ENCODE measurements around the gene FOXI1.
"Not testable (repeated sequence)": the region's sequence is repeated elsewhere in the genome, so short reads cannot be mapped to it uniquely, and the experiment has no call there.

FOXI1 gene

GRCh38 chr5:170139786-170140335 is 34.2 kb downstream of the FOXI1 start:
- Histone ChIP-seq H3K36me3 (ENCODE audit: control insufficient read depth in 2 of 2, insufficient read depth in 1 of 2, low read length in 2 of 2) (no peaks in the 10 kb centered on the region), H3K9me3 (ENCODE audit: control insufficient read depth, insufficient read depth, low read depth, low read length) (no peaks in the 10 kb centered on the region), H3K4me1 (ENCODE audit: control insufficient read depth, insufficient read depth, low read length) (no peaks in the 10 kb centered on the region), H3K4me3 (ENCODE audit: low read depth, low read length) (no peak overlapping the region), H3K27ac (ENCODE audit: extremely low read depth, low read depth, low read length) (no peak overlapping the region)
- ChIA-PET POLR2A (no interaction called here), CTCF (no interaction called here)
- TF ChIP-seq TRIM28 (IDR thresholded peaks at IDR 0.05; ENCODE audit: borderline replicate concordance, low read length) (no peak), KLF1 (tag by site-specific recombination; IDR thresholded peaks at IDR 0.05) (no peak), MZF1 (tag by site-specific recombination; IDR thresholded peaks at IDR 0.05; ENCODE audit: borderline replicate concordance) (no peak), ZIC2 (tag by site-specific recombination; IDR thresholded peaks at IDR 0.05) (no peak), SCRT1 (tag by site-specific recombination; IDR thresholded peaks at IDR 0.05; ENCODE audit: borderline replicate concordance) (no peak), ZNF776 (tag by site-specific recombination; IDR thresholded peaks at IDR 0.05; ENCODE audit: borderline replicate concordance) (no peak)

- H3K4me1 ChIP-seq (ENCODE audit: control insufficient read depth, insufficient read depth, low read length); H3K36me3 ChIP-seq (ENCODE audit: control insufficient read depth in 2 of 2, insufficient read depth in 1 of 2, low read length in 2 of 2); H3K4me3 ChIP-seq (ENCODE audit: low read depth, low read length); CTCF ChIA-PET; H3K27ac ChIP-seq (ENCODE audit: extremely low read depth, low read depth, low read length); POLR2A ChIA-PET; H3K9me3 ChIP-seq (ENCODE audit: control insufficient read depth, insufficient read depth, low read depth, low read length): not testable (repeated sequence)
Measured at GRCh38 chr5:170141196-170141595, 35.5 kb downstream of the FOXI1 start.

- ChIA-PET POLR2A (no interaction called here), CTCF (no interaction called here)
Measured at GRCh38 chr5:170141636-170142035, 35.9 kb downstream of the FOXI1 start.

GRCh38 chr5:170142196-170142595 is 36.5 kb downstream of the FOXI1 start:
- TF ChIP-seq ZSCAN30 (tag by site-specific recombination; IDR thresholded peaks at IDR 0.05) (no peak), KLF10 (tag by site-specific recombination; IDR thresholded peaks at IDR 0.05) (no peak), ZNF324 (tag by site-specific recombination; IDR thresholded peaks at IDR 0.05) (no peak), ZNF624 (tag by site-specific recombination; IDR thresholded peaks at IDR 0.05) (no peak), ZNF513 (tag by site-specific recombination; IDR thresholded peaks at IDR 0.05) (no peak), ZSCAN4 (tag by site-specific recombination; IDR thresholded peaks at IDR 0.05) (no peak), ZNF341 (tag by site-specific recombination; IDR thresholded peaks at IDR 0.05; ENCODE audit: low read depth) (no peak), PRDM2 (tag by site-specific recombination; IDR thresholded peaks at IDR 0.05; ENCODE audit: borderline replicate concordance) (no peak), ZNF677 (tag by site-specific recombination; IDR thresholded peaks at IDR 0.05) (no peak), OVOL3 (tag by site-specific recombination; IDR thresholded peaks at IDR 0.05) (no peak)
- no peak overlapping the region for H3K27ac ChIP-seq (ENCODE audit: extremely low read depth, low read depth, low read length)
- no peaks in the 10 kb centered on the region for H3K9me3 ChIP-seq (ENCODE audit: control insufficient read depth, insufficient read depth, low read depth, low read length)
- H3K36me3 ChIP-seq (ENCODE audit: control insufficient read depth in 2 of 2, insufficient read depth in 1 of 2, low read length in 2 of 2): no peaks in the 10 kb centered on the region
- no peaks in the 10 kb centered on the region for H3K4me1 ChIP-seq (ENCODE audit: control insufficient read depth, insufficient read depth, low read length)
- no peak overlapping the region for H3K4me3 ChIP-seq (ENCODE audit: low read depth, low read length)
- ChIA-PET CTCF (interaction anchor here (0.8 kb wide), 1 partner anchor 43 kb away, joined by 4 read pairs; no protein-coding TSS in a partner anchor), POLR2A (no interaction called here)

More at GRCh38 chr5:170141636-170142035, 35.9 kb downstream of the FOXI1 start:
- H3K4me1 ChIP-seq (ENCODE audit: control insufficient read depth, insufficient read depth, low read length): no peaks in the 10 kb centered on the region
- TF ChIP-seq ZNF837 (tag by site-specific recombination; IDR thresholded peaks at IDR 0.05) (no peak), ZNF324 (tag by site-specific recombination; IDR thresholded peaks at IDR 0.05) (no peak), OSR2 (tag by site-specific recombination; IDR thresholded peaks at IDR 0.05) (no peak)
- no peak overlapping the region for H3K27ac ChIP-seq (ENCODE audit: extremely low read depth, low read depth, low read length)
- no peak overlapping the region for H3K4me3 ChIP-seq (ENCODE audit: low read depth, low read length)
- H3K9me3 ChIP-seq (ENCODE audit: control insufficient read depth, insufficient read depth, low read depth, low read length): no peaks in the 10 kb centered on the region
- no peaks in the 10 kb centered on the region for H3K36me3 ChIP-seq (ENCODE audit: control insufficient read depth in 2 of 2, insufficient read depth in 1 of 2, low read length in 2 of 2)

All from HEK293 (cell line).